ENCODE data around the gene FBXO31. TPM values are rescaled to one million over a fixed set of nuclear protein-coding genes. Genes with fewer than 3 reads are reported as not detected.

FBXO31 gene
- total and polyA plus RNA-seq, 10 of the 15 experiments (the other 5 are each of a cell fraction or from before 2014, with no cell fraction given) = 0.19 to 33.1 (median 10.3) TPM

- peak within 1 kb of the TSS; percentile 95 for H3K27ac ChIP-seq (ENCODE audit: control insufficient read depth, insufficient read depth)
- no peaks in the 10 kb centered on the region for H3K36me3 ChIP-seq (ENCODE audit: control insufficient read depth in 2 of 2, insufficient read depth in 2 of 2, low read length in 1 of 2)
- POLR2A ChIA-PET = interaction anchor here (0.7 to 2.9 kb wide), 5 partner anchors 32 to 76 kb away, joined by 3 to 19 read pairs (median 3); partner anchors contain the start of gene FBXO31
- peaks cover 12% of the 10 kb centered on the region for H3K4me1 ChIP-seq (ENCODE audit: control insufficient read depth, insufficient read depth, low read length)
- no peaks in the 10 kb centered on the region for H3K27me3 ChIP-seq (replicated peaks in 1 of 2; ENCODE audit: control insufficient read depth in 2 of 2, insufficient read depth in 2 of 2, low read length in 1 of 2)
- intact Hi-C loops (cut with micrococcal nuclease; ENCODE audit: unreplicated experiment) = loop anchor here (2.0 to 10.0 kb wide), 2 partner anchors 66 to 318 kb away; partner anchors contain the start of gene FBXO31
- H2AFZ ChIP-seq (ENCODE audit: control insufficient read depth, low read depth, low read length) = peak within 1 kb of the TSS; percentile 94
- RAD21 ChIA-PET (ENCODE audit: unreplicated experiment) = interaction anchor here (0.7 to 3.3 kb wide), 4 partner anchors 67 to 462 kb away, joined by 3 to 16 read pairs (median 5); partner anchors contain the start of gene FBXO31
- in situ Hi-C loops (cut with MboI) = no loop called here
- WGBS (ENCODE audit: insufficient coverage, insufficient replicate concordance, low lambda C conversion rate, missing lambda C conversion rate) = 1% methylated on average over 61 of the region's 64 CpGs
- CTCF ChIA-PET = interaction anchor here (0.6 to 3.9 kb wide), 9 partner anchors 40 to 463 kb away, joined by 3 to 15 read pairs (median 4); partner anchors contain the start of gene FBXO31
- SMC1A ChIA-PET (ENCODE audit: uncharacterized antibody, unreplicated experiment) = interaction anchor here (0.9 to 2.3 kb wide), 3 partner anchors 67 to 314 kb away, joined by 3 to 8 read pairs (median 7); partner anchors contain the start of gene FBXO31
- H3K4me2 ChIP-seq (ENCODE audit: control insufficient read depth, insufficient read depth) = peak within 1 kb of the TSS; percentile 94
- H3K4me3 ChIP-seq = peak within 1 kb of the TSS; percentile 89
- FAIRE-seq (no peak), DNase-seq (ENCODE audit: low read depth, low spot score) (peak; percentile 80), ATAC-seq (peak; percentile 97)
- peak within 1 kb of the TSS; percentile 99 for H3K9ac ChIP-seq (ENCODE audit: control insufficient read depth, insufficient read depth, low read length)
- peaks cover 16% of the 10 kb centered on the region for H3K79me2 ChIP-seq (ENCODE audit: control insufficient read depth, insufficient read depth, low read length)
- H4K20me1 ChIP-seq (ENCODE audit: control insufficient read depth, insufficient read depth) = no peaks in the 10 kb centered on the region
- no peaks in the 10 kb centered on the region for H3K9me3 ChIP-seq (replicated peaks; ENCODE audit: control insufficient read depth, insufficient read depth, low read length)
- BruUV-seq (replicated peaks) = TSS peak; percentile 91
- TF ChIP-seq PML (IDR thresholded peaks at IDR 0.05; ENCODE audit: low read length) (0 out of 2 replicates have a peak, but pooled peaks have one; percentile 69), BACH1 (IDR thresholded peaks at IDR 0.05; ENCODE audit: borderline replicate concordance) (peak; percentile 37; the same call in 1 of the 2 replicates), SMAD5 (IDR thresholded peaks at IDR 0.05; ENCODE audit: low read depth) (peak; percentile 57; the same call in 1 of the 2 replicates), FOS (IDR thresholded peaks at IDR 0.05; ENCODE audit: borderline replicate concordance, extremely low read depth, insufficient read length) (peak; percentile 66), NRF1 (conservative IDR thresholded peaks at IDR 0.05; ENCODE audit: low read depth, low read length) (no peak), ZZZ3 (IDR thresholded peaks at IDR 0.05; ENCODE audit: control insufficient read depth, insufficient read length, low read depth) (no peak), RELB (IDR thresholded peaks at IDR 0.05; ENCODE audit: low read depth) (peak; percentile 25; the same call in 1 of the 2 replicates), ZNF384 (IDR thresholded peaks at IDR 0.05; ENCODE audit: borderline replicate concordance, low read depth, low read length) (0 out of 2 replicates have a peak, but pooled peaks have one; percentile 19), KAT2A (conservative IDR thresholded peaks at IDR 0.05; ENCODE audit: control insufficient read depth, low read depth, low read length) (no peak), SUZ12 (IDR thresholded peaks at IDR 0.05; ENCODE audit: unreplicated experiment) (no peak), SRF (IDR thresholded peaks at IDR 0.05; ENCODE audit: low read depth in 2 of 2, low read length in 2 of 2) (no peak), SMARCA5 (IDR thresholded peaks at IDR 0.05) (peak; percentile 99; the same call in 1 of the 2 replicates), CHD2 (IDR thresholded peaks at IDR 0.05; ENCODE audit: borderline replicate concordance, low read depth, low read length) (peak; percentile 64; the same call in 1 of the 2 replicates), POLR2AphosphoS2 (IDR thresholded peaks at IDR 0.05; ENCODE audit: low read depth, low read length) (peak; percentile 82; the same call in 1 of the 2 replicates), TCF7 (IDR thresholded peaks at IDR 0.05; ENCODE audit: borderline replicate concordance) (no peak), NBN (IDR thresholded peaks at IDR 0.05) (peak; percentile 42; the same call in 1 of the 2 replicates), SIX5 (IDR thresholded peaks at IDR 0.05; ENCODE audit: low read depth, low read length, severe bottlenecking) (no peak)
- TF ChIP-seq, protein P1, sequence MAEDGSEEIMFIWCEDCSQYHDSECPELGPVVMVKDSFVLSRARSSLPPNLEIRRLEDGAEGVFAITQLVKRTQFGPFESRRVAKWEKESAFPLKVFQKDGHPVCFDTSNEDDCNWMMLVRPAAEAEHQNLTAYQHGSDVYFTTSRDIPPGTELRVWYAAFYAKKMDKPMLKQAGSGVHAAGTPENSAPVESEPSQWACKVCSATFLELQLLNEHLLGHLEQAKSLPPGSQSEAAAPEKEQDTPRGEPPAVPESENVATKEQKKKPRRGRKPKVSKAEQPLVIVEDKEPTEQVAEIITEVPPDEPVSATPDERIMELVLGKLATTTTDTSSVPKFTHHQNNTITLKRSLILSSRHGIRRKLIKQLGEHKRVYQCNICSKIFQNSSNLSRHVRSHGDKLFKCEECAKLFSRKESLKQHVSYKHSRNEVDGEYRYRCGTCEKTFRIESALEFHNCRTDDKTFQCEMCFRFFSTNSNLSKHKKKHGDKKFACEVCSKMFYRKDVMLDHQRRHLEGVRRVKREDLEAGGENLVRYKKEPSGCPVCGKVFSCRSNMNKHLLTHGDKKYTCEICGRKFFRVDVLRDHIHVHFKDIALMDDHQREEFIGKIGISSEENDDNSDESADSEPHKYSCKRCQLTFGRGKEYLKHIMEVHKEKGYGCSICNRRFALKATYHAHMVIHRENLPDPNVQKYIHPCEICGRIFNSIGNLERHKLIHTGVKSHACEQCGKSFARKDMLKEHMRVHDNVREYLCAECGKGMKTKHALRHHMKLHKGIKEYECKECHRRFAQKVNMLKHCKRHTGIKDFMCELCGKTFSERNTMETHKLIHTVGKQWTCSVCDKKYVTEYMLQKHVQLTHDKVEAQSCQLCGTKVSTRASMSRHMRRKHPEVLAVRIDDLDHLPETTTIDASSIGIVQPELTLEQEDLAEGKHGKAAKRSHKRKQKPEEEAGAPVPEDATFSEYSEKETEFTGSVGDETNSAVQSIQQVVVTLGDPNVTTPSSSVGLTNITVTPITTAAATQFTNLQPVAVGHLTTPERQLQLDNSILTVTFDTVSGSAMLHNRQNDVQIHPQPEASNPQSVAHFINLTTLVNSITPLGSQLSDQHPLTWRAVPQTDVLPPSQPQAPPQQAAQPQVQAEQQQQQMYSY (CRISPR knock-in tag; IDR thresholded peaks at IDR 0.05) = no peak
Measured at GRCh38 chr16:87316923-87317749, 66.4 kb downstream of the FBXO31 start, which contains the start of gene C16orf95. C16orf95 (minus strand) TSS chr16:87317392; CDS start chr16:87317242, 150 bp downstream.
